GM12878 (cell line): ENCODE measurements around the gene UQCRQ. TPM values are rescaled to one million over a fixed set of nuclear protein-coding genes. Genes with fewer than 3 reads are reported as not detected.

ENCODE experiments used
- ATAC-seq: fragments of 200-7000 bp; cut with Tn5 transposase; 3 replicates; pipeline ENCODE4 v1.9.1; 2020; ENCODE audit warnings: mild to moderate bottlenecking, moderate library complexity
- BruUV-seq: library from RNA; stranded (reverse); fragments of 400-500 nt; replicated peaks from 2 replicates; lab custom pipeline; 2021; lab: Mats Ljungman, UMichigan
- CTCF ChIA-PET: fragments of 300-600 bp; sonication (Branson Sonifier 250); formaldehyde crosslinking; extraction: SDS; loops from one replicate; lab custom pipeline; 2021; ENCODE audit warnings: inconsistent platforms; lab: Yijun Ruan, JAX
- POLR2A ChIA-PET: fragments of 350-600 bp; formaldehyde crosslinking; extraction: SDS; loops from one replicate; lab custom pipeline; 2021; ENCODE audit warnings: inconsistent platforms; lab: Charles Lee
- RAD21 ChIA-PET: fragments of 300-600 bp; sonication (Branson Sonifier 250); formaldehyde crosslinking; loops from one replicate; lab custom pipeline; 2023; ENCODE audit warnings: antibody characterized with exemption; ENCODE audit not compliant: unreplicated experiment; lab: Charles Lee
- SMC1A ChIA-PET: fragments of 300-600 bp; sonication (Branson Sonifier 250); formaldehyde crosslinking; loops from one replicate; lab custom pipeline; 2023; ENCODE audit not compliant: unreplicated experiment, uncharacterized antibody; lab: Charles Lee
- DNase-seq: peaks from one replicate; pipeline ENCODE4 v3.0.0-alpha.2; 2011; ENCODE audit warnings: low read depth, low spot score
- FAIRE-seq: peaks from 3 replicates; lab custom pipeline; 2011; peaks lifted over from hg19 to GRCh38; lab: Jason Lieb, UNC
- H2AFZ ChIP-seq: 2 replicates; pipeline ENCODE4 v1.6.0; 2011; ENCODE audit warnings: low read depth, low read length, control low read depth; ENCODE audit not compliant: control insufficient read depth
- H3K27ac ChIP-seq: 2 replicates; pipeline ENCODE4 v1.5.1; 2011; ENCODE audit warnings: control low read depth; ENCODE audit not compliant: control insufficient read depth, insufficient read depth
- H3K27me3 ChIP-seq, 2 experiments: replicated peaks in 1 of 2; 2 replicates each; pipeline versions ENCODE4 v1.6.0 to v1.6.1; 2011; ENCODE audit warnings: low read length in 1 of 2; ENCODE audit not compliant: control insufficient read depth in 2 of 2, insufficient read depth in 2 of 2
- H3K36me3 ChIP-seq, 2 experiments: 2 replicates each; pipeline ENCODE4 v1.5.1; 2011; ENCODE audit warnings: low read length in 1 of 2; ENCODE audit not compliant: control insufficient read depth in 2 of 2, insufficient read depth in 2 of 2
- H3K4me1 ChIP-seq: 2 replicates; pipeline ENCODE4 v1.6.1; 2011; ENCODE audit warnings: mild to moderate bottlenecking, low read length, moderate library complexity, mixed read lengths; ENCODE audit not compliant: control insufficient read depth, insufficient read depth
- H3K4me2 ChIP-seq: 2 replicates; pipeline ENCODE4 v1.6.0; 2011; ENCODE audit warnings: control low read depth; ENCODE audit not compliant: control insufficient read depth, insufficient read depth
- H3K4me3 ChIP-seq: fragments of 200-600 bp; sonication (generic); 2 replicates; pipeline ENCODE4 v1.5.1; 2016
- H3K79me2 ChIP-seq: 2 replicates; pipeline ENCODE4 v1.6.0; 2011; ENCODE audit warnings: low read length; ENCODE audit not compliant: control insufficient read depth, insufficient read depth
- H3K9ac ChIP-seq: 2 replicates; pipeline ENCODE4 v1.8.0; 2011; ENCODE audit warnings: low read length, control low read depth, mixed read lengths; ENCODE audit not compliant: control insufficient read depth, insufficient read depth
- H3K9me3 ChIP-seq: replicated peaks from 3 replicates; pipeline ENCODE4 v1.5.1; 2011; ENCODE audit warnings: mild to moderate bottlenecking, low read length; ENCODE audit not compliant: control insufficient read depth, insufficient read depth
- H4K20me1 ChIP-seq: 2 replicates; pipeline ENCODE4 v1.6.0; 2011; ENCODE audit not compliant: control insufficient read depth, insufficient read depth
- ASH2L ChIP-seq: fragments of 300-600, 200-600 bp; sonication (generic); IDR thresholded peaks from 2 replicates; pipeline ENCODE4 v1.6.1; 2017; ENCODE audit warnings: low read depth, mild to moderate bottlenecking, borderline replicate concordance
- MEF2A ChIP-seq: IDR thresholded peaks from 2 replicates; pipeline ENCODE4 v1.6.1; 2011; ENCODE audit warnings: low read depth, mild to moderate bottlenecking, low read length, moderate library complexity; ENCODE audit not compliant: insufficient read depth
- MEF2B ChIP-seq: fragments of 450-650 bp; IDR thresholded peaks from 2 replicates; pipeline ENCODE4 v1.6.1; 2018; ENCODE audit warnings: mild to moderate bottlenecking, moderate library complexity; ENCODE audit not compliant: partially characterized antibody, poor library complexity, severe bottlenecking
- MYC ChIP-seq: IDR thresholded peaks from 2 replicates; pipeline ENCODE4 v1.6.1; 2011; ENCODE audit warnings: mild to moderate bottlenecking, low read length, moderate library complexity, inconsistent platforms; ENCODE audit not compliant: insufficient read depth, insufficient replicate concordance, insufficient read length, severe bottlenecking
- NR2C1 ChIP-seq: fragments of 450-650 bp; IDR thresholded peaks from 2 replicates; pipeline ENCODE4 v1.6.1; 2017; ENCODE audit warnings: antibody characterized with exemption, mild to moderate bottlenecking, moderate library complexity
- POLR2AphosphoS5 ChIP-seq: IDR thresholded peaks from 2 replicates; pipeline ENCODE4 v1.6.1; 2011; ENCODE audit warnings: mild to moderate bottlenecking, low read length, inconsistent platforms
- SREBF2 ChIP-seq: IDR thresholded peaks from 2 replicates; pipeline ENCODE4 v1.6.1; 2012; ENCODE audit warnings: mild to moderate bottlenecking, low read length
- SUPT20H ChIP-seq: IDR thresholded peaks from 2 replicates; pipeline ENCODE4 v1.6.1; 2011; ENCODE audit warnings: low read depth, mild to moderate bottlenecking, low read length, moderate library complexity, borderline replicate concordance; ENCODE audit not compliant: control insufficient read depth
- WGBS: methylation state at CpG from one replicate; pipeline ENCODE4 v1.1.6; 2016; ENCODE audit warnings: low lambda C conversion rate; ENCODE audit not compliant: insufficient replicate concordance, insufficient coverage; ENCODE audit errors: missing lambda C conversion rate; 5-methylcytosine and 5-hydroxymethylcytosine counted together
- in situ Hi-C: fragments of 300-500 bp; cut with MboI; formaldehyde crosslinking; loops from 9 replicates; pipeline ENCODE4 v1.14.3; 2018; ENCODE audit warnings: mixed read lengths
- intact Hi-C: fragments of 100-400 bp; cut with micrococcal nuclease; formaldehyde crosslinking; loops from one replicate; pipeline ENCODE4 v1.14.2; 2022; ENCODE audit not compliant: unreplicated experiment
- polyA plus RNA-seq, 11 experiments: library from polyadenylated mRNA; depleted of rRNA in 4 of 11; unstranded in 6 of 11; stranded (reverse) in 5 of 11; fragments of >200 nt; fragmentation: Nextera tagmentation in 4 of 11; fragmentation: Illumina TruSeq in 1 of 11; extraction: Ambion mirVana in 4 of 11; extraction: Trizol in 1 of 11; gene quantifications; 1 replicate in 1 of 11; 2 replicates in 10 of 11; pipeline versions ENCODE4 v1.2.1 to v1.2.3, GENCODE V29; 2011 to 2016; ENCODE audit warnings: inconsistent platforms in 2 of 11, missing spikeins in 2 of 11, low read depth in 1 of 11
- total RNA-seq, 4 experiments: library from RNA; depleted of rRNA in 3 of 4; stranded (reverse); fragments of >200 nt in 3 of 4; fragmentation: Illumina TruSeq in 1 of 4; extraction: Trizol in 1 of 4; gene quantifications; 2 replicates each; pipeline versions ENCODE4 v1.2.1 to v1.2.3, GENCODE V29; 2013 to 2021
- TF ChIP-seq, protein P1 (sequence below): fragments of 150-350 bp; IDR thresholded peaks from 2 replicates; pipeline ENCODE4 v1.6.1; 2016; ENCODE audit warnings: low read depth, low read length
- TF ChIP-seq, protein P2 (sequence below): IDR thresholded peaks from 2 replicates; pipeline ENCODE4 v1.6.1; 2011; ENCODE audit warnings: borderline replicate concordance, low read depth, mild to moderate bottlenecking, moderate library complexity, mixed read lengths, low read length; ENCODE audit not compliant: insufficient read depth; ENCODE audit errors: extremely low read length

The UQCRQ gene
- total and polyA plus RNA-seq, 10 of the 15 experiments (the other 5 are each of a cell fraction or from before 2014, with no cell fraction given) = 121 to 1,579 (median 408) TPM

DNA sequence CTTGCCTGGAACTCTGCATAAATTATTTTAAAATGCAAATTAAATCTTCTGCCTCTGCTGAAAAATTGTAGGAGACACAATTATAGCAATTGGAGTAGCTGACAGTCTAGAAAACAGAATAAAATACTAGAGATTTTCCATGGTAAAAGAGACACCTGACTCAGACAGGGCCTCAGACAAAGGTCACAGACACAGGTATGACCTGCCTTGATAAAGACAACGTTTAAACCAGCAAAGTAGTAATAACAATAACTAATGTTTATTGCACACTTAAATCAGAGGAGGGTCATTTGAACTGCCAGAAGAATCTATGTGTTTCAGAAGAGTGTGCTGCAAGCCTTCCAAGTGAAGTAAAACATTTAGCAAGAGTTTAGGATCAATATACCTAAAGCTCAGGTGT lies 49.4 kb upstream of the UQCRQ start:
- Histone ChIP-seq H3K79me2 (no peaks in the 10 kb centered on the region), H3K9me3 (no peaks in the 10 kb centered on the region; the same call in 2 of the 3 replicates), H3K27ac (no peak overlapping the region), H2AFZ (no peak overlapping the region), H3K4me2 (no peak overlapping the region), H3K36me3 (no peaks in the 10 kb centered on the region), H3K27me3 (peaks cover 0 to 8% of the 10 kb centered on the region in 2 experiments; a peak in 2 of 4 replicates), H4K20me1 (no peaks in the 10 kb centered on the region)
- CTCF ChIA-PET = interaction anchor here (1.2 to 7.7 kb wide), 11 partner anchors 9 to 431 kb away, joined by 4 to 159 read pairs (median 31); partner anchors contain the start of gene CCNI2
- DNase-seq (no peak), FAIRE-seq (no peak), ATAC-seq (no peak)
- WGBS = 0% methylated on average over 1 of the region's 1 CpG
- BruUV-seq = no TSS peak
- TF ChIP-seq, protein P1, sequence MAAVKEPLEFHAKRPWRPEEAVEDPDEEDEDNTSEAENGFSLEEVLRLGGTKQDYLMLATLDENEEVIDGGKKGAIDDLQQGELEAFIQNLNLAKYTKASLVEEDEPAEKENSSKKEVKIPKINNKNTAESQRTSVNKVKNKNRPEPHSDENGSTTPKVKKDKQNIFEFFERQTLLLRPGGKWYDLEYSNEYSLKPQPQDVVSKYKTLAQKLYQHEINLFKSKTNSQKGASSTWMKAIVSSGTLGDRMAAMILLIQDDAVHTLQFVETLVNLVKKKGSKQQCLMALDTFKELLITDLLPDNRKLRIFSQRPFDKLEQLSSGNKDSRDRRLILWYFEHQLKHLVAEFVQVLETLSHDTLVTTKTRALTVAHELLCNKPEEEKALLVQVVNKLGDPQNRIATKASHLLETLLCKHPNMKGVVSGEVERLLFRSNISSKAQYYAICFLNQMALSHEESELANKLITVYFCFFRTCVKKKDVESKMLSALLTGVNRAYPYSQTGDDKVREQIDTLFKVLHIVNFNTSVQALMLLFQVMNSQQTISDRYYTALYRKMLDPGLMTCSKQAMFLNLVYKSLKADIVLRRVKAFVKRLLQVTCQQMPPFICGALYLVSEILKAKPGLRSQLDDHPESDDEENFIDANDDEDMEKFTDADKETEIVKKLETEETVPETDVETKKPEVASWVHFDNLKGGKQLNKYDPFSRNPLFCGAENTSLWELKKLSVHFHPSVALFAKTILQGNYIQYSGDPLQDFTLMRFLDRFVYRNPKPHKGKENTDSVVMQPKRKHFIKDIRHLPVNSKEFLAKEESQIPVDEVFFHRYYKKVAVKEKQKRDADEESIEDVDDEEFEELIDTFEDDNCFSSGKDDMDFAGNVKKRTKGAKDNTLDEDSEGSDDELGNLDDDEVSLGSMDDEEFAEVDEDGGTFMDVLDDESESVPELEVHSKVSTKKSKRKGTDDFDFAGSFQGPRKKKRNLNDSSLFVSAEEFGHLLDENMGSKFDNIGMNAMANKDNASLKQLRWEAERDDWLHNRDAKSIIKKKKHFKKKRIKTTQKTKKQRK = no peak
- no peak for TF ChIP-seq SREBF2
- no peak for TF ChIP-seq MYC
- TF ChIP-seq ASH2L = no peak
- no peak for TF ChIP-seq MEF2A
- TF ChIP-seq, protein P2, sequence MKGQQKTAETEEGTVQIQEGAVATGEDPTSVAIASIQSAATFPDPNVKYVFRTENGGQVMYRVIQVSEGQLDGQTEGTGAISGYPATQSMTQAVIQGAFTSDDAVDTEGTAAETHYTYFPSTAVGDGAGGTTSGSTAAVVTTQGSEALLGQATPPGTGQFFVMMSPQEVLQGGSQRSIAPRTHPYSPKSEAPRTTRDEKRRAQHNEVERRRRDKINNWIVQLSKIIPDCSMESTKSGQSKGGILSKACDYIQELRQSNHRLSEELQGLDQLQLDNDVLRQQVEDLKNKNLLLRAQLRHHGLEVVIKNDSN = no peak
- TF ChIP-seq MEF2B = no peak
- no peak for TF ChIP-seq NR2C1
- no peak for TF ChIP-seq SUPT20H
- TF ChIP-seq POLR2AphosphoS5 = no peak
- TF ChIP-seq, all 136 proteins: peak for 0
- Histone ChIP-seq H3K9ac (no peak overlapping the region), H3K4me1 (no peaks in the 10 kb centered on the region; the same call in 1 of the 2 replicates), H3K4me3 (no peak overlapping the region)
- in situ Hi-C loops (loop anchor here (5.0 kb wide), 1 partner anchor 430 kb away; no protein-coding TSS in a partner anchor), intact Hi-C loops (no loop called here)
- ChIA-PET RAD21 (interaction anchor here (0.7 to 7.7 kb wide), 14 partner anchors 8 to 316 kb away, joined by 3 to 106 read pairs (median 4); no protein-coding TSS in a partner anchor), SMC1A (interaction anchor here (0.8 to 10.9 kb wide), 14 partner anchors 8 to 582 kb away, joined by 3 to 129 read pairs (median 4); partner anchors contain the start of gene IL13), POLR2A (interaction anchor here (1.1 to 6.2 kb wide), 2 partner anchors 10 to 69 kb away, joined by 3 to 41 read pairs; partner anchors contain the start of gene CCNI2)
